GM12873 (cell line): Measurements from ENCODE around the gene BIN1.

Experiments
- CTCF ChIP-seq: IDR thresholded peaks from 2 replicates; pipeline ENCODE4 v1.5.1; 2012; ENCODE audit warnings: low read depth, mild to moderate bottlenecking, moderate library complexity, low read length, control low read depth; ENCODE audit not compliant: insufficient read depth; ENCODE audit errors: missing control alignments

BIN1 gene

GRCh38 chr2:127106991-127107621 is at the start of gene BIN1:
TSS of gene BIN1 (minus strand) at chr2:127107154. CDS start at chr2:127106943, 211 bp downstream.
- TF ChIP-seq CTCF: no peak

GRCh38 chr2:127155947-127156346 is 49.0 kb upstream of the BIN1 start:
- no peak for TF ChIP-seq CTCF

- TF ChIP-seq CTCF: no peak
Observed at GRCh38 chr2:127155028-127155581, 48.2 kb upstream of the BIN1 start.

- TF ChIP-seq CTCF: no peak
Observed at GRCh38 chr2:127154396-127154795, 47.4 kb upstream of the BIN1 start.

- no peak for TF ChIP-seq CTCF
Observed at GRCh38 chr2:127153691-127154158, 46.8 kb upstream of the BIN1 start.

- no peak for TF ChIP-seq CTCF
Observed at GRCh38 chr2:127150996-127151395, 44.0 kb upstream of the BIN1 start.

GRCh38 chr2:127149384-127149783 is 42.4 kb upstream of the BIN1 start:
- no peak for TF ChIP-seq CTCF
